T-cell (primary cell): ENCODE data around the gene TOB1. TPM values are rescaled to one million over a fixed set of nuclear protein-coding genes. Genes with fewer than 3 reads are reported as not detected.
"Not testable (repeated sequence)": the region's sequence is repeated elsewhere in the genome, so short reads cannot be mapped to it uniquely, and the experiment has no call there.

Source experiments
- ATAC-seq, 4 experiments: fragments of 200-7000 bp in 3 of 4; fragments of 150-1000 bp in 1 of 4; cut with Tn5 transposase; replicated peaks in 1 of 4; 1 replicate in 3 of 4; 2 replicates in 1 of 4; pipeline ENCODE4 v1.10.0; 2021; ENCODE audit warnings: moderate library complexity in 3 of 4, mild to moderate bottlenecking in 2 of 4, moderate number of reproducible peaks in 1 of 4
- CTCF ChIA-PET, 2 donors: fragments of 300-600 bp; sonication (Branson Sonifier 250); formaldehyde crosslinking; loops; one replicate each; lab custom pipeline; 2022; ENCODE audit warnings: antibody characterized with exemption in 2 of 2; lab: Charles Lee
- POLR2A ChIA-PET, 2 donors: fragments of 300-600 bp; sonication (Branson Sonifier 250); formaldehyde crosslinking; loops; one replicate each; lab custom pipeline; 2022; ENCODE audit warnings: antibody characterized with exemption in 2 of 2; lab: Charles Lee
- DNase-seq, 35 experiments: peaks; one replicate each; pipeline versions ENCODE4 v3.0.0 to v3.0.0-alpha.2; 2013 to 2023
- H3K27ac ChIP-seq: one replicate; pipeline ENCODE4 v1.5.1; 2013; ENCODE audit warnings: low read length
- H3K27me3 ChIP-seq, 2 experiments: replicated peaks in 1 of 2; 1 replicate in 1 of 2; 2 replicates in 1 of 2; pipeline versions ENCODE4 v1.6.1 to v1.7.0; 2013; ENCODE audit warnings: low read length in 1 of 2, mixed read lengths in 1 of 2; ENCODE audit not compliant: control insufficient read depth in 2 of 2, insufficient read depth in 2 of 2; ENCODE audit errors: extremely low read depth in 1 of 2
- H3K36me3 ChIP-seq, 2 donors: 1 replicate in 1 of 2; 2 replicates in 1 of 2; pipeline versions ENCODE4 v1.6.1 to v1.7.0; 2013; ENCODE audit warnings: low read length in 1 of 2; ENCODE audit not compliant: control insufficient read depth in 2 of 2, insufficient read depth in 1 of 2; ENCODE audit errors: extremely low read depth in 1 of 2
- H3K4me1 ChIP-seq, 2 experiments: 1 replicate in 1 of 2; 2 replicates in 1 of 2; pipeline versions ENCODE4 v1.6.1 to v1.7.0; 2013; ENCODE audit warnings: low read length in 2 of 2, mixed read lengths in 1 of 2; ENCODE audit not compliant: insufficient read depth in 2 of 2, control insufficient read depth in 1 of 2; ENCODE audit errors: extremely low read depth in 1 of 2
- H3K4me3 ChIP-seq, 2 donors: 1 replicate in 1 of 2; 2 replicates in 1 of 2; pipeline versions ENCODE4 v1.5.1 to v1.7.0; 2013; ENCODE audit warnings: mild to moderate bottlenecking in 2 of 2, low read length in 1 of 2, moderate library complexity in 1 of 2; ENCODE audit not compliant: control insufficient read depth in 1 of 2; ENCODE audit errors: extremely low read depth in 1 of 2
- H3K9me3 ChIP-seq: 2 replicates; pipeline ENCODE4 v1.7.0; 2013
- H3K27ac Mint-ChIP-seq, 2 donors: one replicate each; pipeline ENCODE4 v1.8.0; 2020 to 2021; ENCODE audit warnings: mild to moderate bottlenecking in 2 of 2, mixed read lengths in 2 of 2
- H3K27me3 Mint-ChIP-seq, 2 donors: one replicate each; pipeline ENCODE4 v1.8.0; 2021 to 2022; ENCODE audit warnings: mixed read lengths in 2 of 2
- H3K36me3 Mint-ChIP-seq: one replicate; pipeline ENCODE4 v1.8.0; 2021; ENCODE audit warnings: mixed read lengths
- H3K4me1 Mint-ChIP-seq, 3 donors: one replicate each; pipeline ENCODE4 v1.8.0; 2020 to 2022; ENCODE audit warnings: mixed read lengths in 3 of 3, mild to moderate bottlenecking in 1 of 3
- H3K4me3 Mint-ChIP-seq, 3 donors: one replicate each; pipeline ENCODE4 v1.8.0; 2020 to 2022; ENCODE audit warnings: mild to moderate bottlenecking in 3 of 3, mixed read lengths in 3 of 3, moderate library complexity in 3 of 3
- H3K9me3 Mint-ChIP-seq, 3 donors: one replicate each; pipeline ENCODE4 v1.8.0; 2020 to 2022; ENCODE audit warnings: mixed read lengths in 3 of 3
- WGBS: methylation state at CpG from one replicate; pipeline ENCODE4 v1.1.5; 2013; ENCODE audit warnings: missing lambda C conversion rate; ENCODE audit not compliant: insufficient coverage; 5-methylcytosine and 5-hydroxymethylcytosine counted together
- total RNA-seq, 35 experiments: library from RNA in 6 of 35; stranded (reverse) in 6 of 35; fragments of 120-200 nt in 1 of 35; gene quantifications; one replicate each; pipeline versions ENCODE4 v1.2.1 to v1.2.4 and lab custom pipeline; 2013 to 2026

The TOB1 gene
- total RNA-seq, 5 donors from 2014 or later (not counting 1 experiment from before 2014, with no cell fraction given) = 75.4 to 310 (median 92.6) TPM

GRCh38 chr17:50899005-50899460 lies 32.9 kb upstream of the TOB1 start:
- no peak overlapping the region for H3K27ac Mint-ChIP-seq
- H3K9me3 Mint-ChIP-seq = no peaks in the 10 kb centered on the region
- Histone ChIP-seq H3K4me3 (no peak overlapping the region), H3K36me3 (no peaks in the 10 kb centered on the region), H3K27me3 (peaks cover 0 to 3% of the 10 kb centered on the region in 2 experiments), H3K9me3 (no peaks in the 10 kb centered on the region), H3K27ac (no peak overlapping the region), H3K4me1 (peaks cover 15 to 23% of the 10 kb centered on the region in 2 experiments)
- ATAC-seq (no peak), DNase-seq (no peak)
- ChIA-PET POLR2A (interaction anchor here in 1 of 2 donors (0.6 kb wide), 1 partner anchor 35 kb away, joined by 3 read pairs; no protein-coding TSS in a partner anchor), CTCF (no interaction called here)
- H3K4me1 Mint-ChIP-seq = peaks cover 35 to 50% (median 38%) of the 10 kb centered on the region in 3 donors
- H3K27me3 Mint-ChIP-seq = no peaks in the 10 kb centered on the region
- H3K4me3 Mint-ChIP-seq = no peak overlapping the region
- H3K36me3 Mint-ChIP-seq = no peaks in the 10 kb centered on the region
- 93% methylated on average over 6 of the region's 6 CpGs for WGBS

- H3K27ac ChIP-seq = no peak overlapping the region
- DNase-seq (no peak), ATAC-seq (no peak)
- no peak overlapping the region for H3K4me3 ChIP-seq
- Mint-ChIP-seq H3K4me3 (no peak overlapping the region), H3K27me3 (no peaks in the 10 kb centered on the region), H3K4me1 (peaks cover 29 to 45% (median 32%) of the 10 kb centered on the region in 3 donors), H3K27ac (no peak overlapping the region), H3K36me3 (no peaks in the 10 kb centered on the region), H3K9me3 (no peaks in the 10 kb centered on the region)
- H3K4me1 ChIP-seq = peaks cover 10 to 20% of the 10 kb centered on the region in 2 experiments
- H3K36me3 ChIP-seq = no peaks in the 10 kb centered on the region
- no peaks in the 10 kb centered on the region for H3K9me3 ChIP-seq
- CTCF ChIA-PET = interaction anchor here in 1 of 2 donors (0.7 kb wide), 1 partner anchor 385 kb away, joined by 3 read pairs; no protein-coding TSS in a partner anchor
- peaks cover 0 to 3% of the 10 kb centered on the region in 2 experiments for H3K27me3 ChIP-seq
- POLR2A ChIA-PET = interaction anchor here (0.5 to 0.6 kb wide), 3 partner anchors 34 to 1441 kb away, joined by 3 read pairs; no protein-coding TSS in a partner anchor
- WGBS = no CpG with 5 or more reads among the region's 4 CpGs
Observed at GRCh38 chr17:50898369-50899004, 32.3 kb upstream of the TOB1 start.

GRCh38 chr17:50894513-50894912 lies 28.4 kb upstream of the TOB1 start:
- H3K27me3 ChIP-seq, H3K9me3 ChIP-seq, H3K27ac ChIP-seq, POLR2A ChIA-PET, H3K27me3 Mint-ChIP-seq, CTCF ChIA-PET, H3K27ac Mint-ChIP-seq, H3K36me3 ChIP-seq, H3K36me3 Mint-ChIP-seq, H3K4me3 Mint-ChIP-seq, ATAC-seq, DNase-seq, H3K9me3 Mint-ChIP-seq, H3K4me1 ChIP-seq, H3K4me3 ChIP-seq: not testable (repeated sequence)
- H3K4me1 Mint-ChIP-seq = peaks cover 4 to 13% (median 5%) of the 10 kb centered on the region in 3 donors
- WGBS = 71% methylated on average over 2 of the region's 4 CpGs

GRCh38 chr17:50893183-50893993 lies 27.2 kb upstream of the TOB1 start:
- DNase-seq (no peak), ATAC-seq (no peak)
- Histone ChIP-seq H3K9me3 (no peaks in the 10 kb centered on the region), H3K4me1 (peaks cover 0 to under 1% of the 10 kb centered on the region in 2 experiments), H3K4me3 (no peak overlapping the region), H3K27me3 (peaks cover 0 to 3% of the 10 kb centered on the region in 2 experiments), H3K36me3 (no peaks in the 10 kb centered on the region), H3K27ac (no peak overlapping the region)
- Mint-ChIP-seq H3K9me3 (no peaks in the 10 kb centered on the region), H3K36me3 (no peaks in the 10 kb centered on the region), H3K27ac (no peak overlapping the region), H3K4me1 (peaks cover 4 to 14% (median 9%) of the 10 kb centered on the region in 3 donors), H3K4me3 (no peak overlapping the region), H3K27me3 (no peaks in the 10 kb centered on the region)
- ChIA-PET POLR2A (no interaction called here), CTCF (interaction anchor here in 1 of 2 donors (0.5 kb wide), 1 partner anchor 894 kb away, joined by 3 read pairs; no protein-coding TSS in a partner anchor)
- 94% methylated on average over 25 of the region's 28 CpGs for WGBS

GRCh38 chr17:50892101-50892776 lies 26.1 kb upstream of the TOB1 start:
- H3K9me3 Mint-ChIP-seq = no peaks in the 10 kb centered on the region
- H3K27ac ChIP-seq = no peak overlapping the region
- H3K9me3 ChIP-seq = no peaks in the 10 kb centered on the region
- ChIA-PET CTCF (interaction anchor here in 1 of 2 donors (0.7 kb wide), 1 partner anchor 130 kb away, joined by 4 read pairs; no protein-coding TSS in a partner anchor), POLR2A (interaction anchor here (0.6 kb wide), 2 partner anchors 19 to 53 kb away, joined by 3 to 4 read pairs; no protein-coding TSS in a partner anchor)
- ATAC-seq (no peak), DNase-seq (no peak)
- no peak overlapping the region for H3K27ac Mint-ChIP-seq
- 97% methylated on average over 5 of the region's 10 CpGs for WGBS
- peaks cover 7 to 14% (median 12%) of the 10 kb centered on the region in 3 donors for H3K4me1 Mint-ChIP-seq
- peaks cover 0 to 7% of the 10 kb centered on the region in 2 experiments for H3K27me3 ChIP-seq
- peaks cover 6 to 12% of the 10 kb centered on the region in 2 experiments for H3K4me1 ChIP-seq
- H3K4me3 Mint-ChIP-seq = no peak overlapping the region
- H3K27me3 Mint-ChIP-seq = no peaks in the 10 kb centered on the region
- no peak overlapping the region for H3K4me3 ChIP-seq
- H3K36me3 ChIP-seq = no peaks in the 10 kb centered on the region
- H3K36me3 Mint-ChIP-seq = no peaks in the 10 kb centered on the region

GRCh38 chr17:50891577-50891989 lies 25.4 kb upstream of the TOB1 start:
- no peak overlapping the region for H3K4me3 ChIP-seq
- H3K4me3 Mint-ChIP-seq = no peak overlapping the region
- 93% methylated on average over 3 of the region's 4 CpGs for WGBS
- no peaks in the 10 kb centered on the region for H3K36me3 ChIP-seq
- no peaks in the 10 kb centered on the region for H3K36me3 Mint-ChIP-seq
- no peaks in the 10 kb centered on the region for H3K27me3 Mint-ChIP-seq
- H3K27me3 ChIP-seq = peaks cover 0 to 7% of the 10 kb centered on the region in 2 experiments
- DNase-seq (no peak), ATAC-seq (no peak)
- no peaks in the 10 kb centered on the region for H3K9me3 Mint-ChIP-seq
- ChIA-PET POLR2A (no interaction called here), CTCF (interaction anchor here in 1 of 2 donors (0.7 to 0.9 kb wide), 2 partner anchors 40 to 131 kb away, joined by 3 to 4 read pairs; no protein-coding TSS in a partner anchor)
- H3K27ac Mint-ChIP-seq = no peak overlapping the region
- H3K9me3 ChIP-seq = no peaks in the 10 kb centered on the region
- H3K27ac ChIP-seq = no peak overlapping the region
- H3K4me1 ChIP-seq = peaks cover 12 to 18% of the 10 kb centered on the region in 2 experiments
- H3K4me1 Mint-ChIP-seq = peaks cover 13 to 21% (median 16%) of the 10 kb centered on the region in 3 donors
